Measurements from ENCODE around the gene DNAJC25.

GRCh38 chr9:111662576-111663300, 31.6 kb downstream of the DNAJC25 start:
- TF ChIP-seq CTCF (conservative IDR thresholded peaks at IDR 0.05; ENCODE audit: low read length) (no peak), EZH2phosphoT487 (IDR thresholded peaks at IDR 0.05; ENCODE audit: borderline replicate concordance) (no peak)
